Lung (tissue), 12 donors: ENCODE measurements around the gene CASZ1. TPM values are rescaled to one million over a fixed set of nuclear protein-coding genes. Genes with fewer than 3 reads are reported as not detected.

Experiments used
- ATAC-seq: fragments of 200-7000 bp; cut with Tn5 transposase; one replicate; pipeline ENCODE4 v1.9.1; 2020; ENCODE audit warnings: moderate number of reproducible peaks; ENCODE audit not compliant: insufficient read depth, low FRiP score
- DNase-seq, 3 donors: peaks; one replicate each; pipeline ENCODE4 v3.0.0-alpha.2; 2013 to 2017
- H3K27ac ChIP-seq, 2 donors: one replicate each; pipeline ENCODE4 v1.5.1; 2013; ENCODE audit warnings: mild to moderate bottlenecking in 2 of 2, moderate library complexity in 2 of 2, control low read depth in 1 of 2, inconsistent platforms in 1 of 2, low read depth in 1 of 2, low read length in 1 of 2
- H3K27me3 ChIP-seq, 3 donors: one replicate each; pipeline ENCODE4 v1.5.1; 2013; ENCODE audit warnings: low read length in 2 of 3; ENCODE audit not compliant: control insufficient read depth in 3 of 3, insufficient read depth in 3 of 3
- H3K36me3 ChIP-seq, 4 donors: one replicate each; pipeline ENCODE4 v1.5.1; 2013; ENCODE audit warnings: low read length in 4 of 4, mild to moderate bottlenecking in 1 of 4, moderate library complexity in 1 of 4; ENCODE audit not compliant: control insufficient read depth in 4 of 4, insufficient read depth in 4 of 4
- H3K4me1 ChIP-seq, 5 donors: one replicate each; pipeline ENCODE4 v1.5.1; 2013; ENCODE audit warnings: low read length in 5 of 5, mild to moderate bottlenecking in 2 of 5, moderate library complexity in 1 of 5; ENCODE audit not compliant: control insufficient read depth in 5 of 5, insufficient read depth in 5 of 5
- H3K4me3 ChIP-seq: one replicate; pipeline ENCODE4 v1.5.1; 2013; ENCODE audit warnings: mild to moderate bottlenecking, control low read depth, moderate library complexity
- H3K9ac ChIP-seq, 2 donors: one replicate each; pipeline ENCODE4 v1.5.1; 2013; ENCODE audit warnings: low read length in 2 of 2, control low read depth in 1 of 2; ENCODE audit not compliant: insufficient read depth in 1 of 2
- H3K9me3 ChIP-seq, 4 donors: one replicate each; pipeline ENCODE4 v1.5.1; 2013; ENCODE audit warnings: low read length in 3 of 4, mild to moderate bottlenecking in 1 of 4, moderate library complexity in 1 of 4; ENCODE audit not compliant: control insufficient read depth in 4 of 4, insufficient read depth in 3 of 4
- CTCF ChIP-seq: IDR thresholded peaks from 2 replicates; pipeline ENCODE4 v1.5.1; 2012; ENCODE audit warnings: mild to moderate bottlenecking; ENCODE audit errors: control extremely low read depth, extremely low read depth
- WGBS, 2 donors: extraction: QIAGEN DNeasy Blood & Tissue Kit; methylation state at CpG; one replicate each; pipeline ENCODE4 v1.1.7; 2013; 5-methylcytosine and 5-hydroxymethylcytosine counted together
- polyA plus RNA-seq, 2 donors: library from polyadenylated mRNA; stranded (reverse); fragments of 200-250 nt; gene quantifications; one replicate each; pipeline ENCODE4 v1.2.1, GENCODE V29; 2013
- total RNA-seq, 2 donors: library from RNA; depleted of rRNA in 1 of 2; stranded (reverse); fragments of >200 nt in 1 of 2; gene quantifications; one replicate each; pipeline ENCODE4 v1.2.1, GENCODE V29; 2014 to 2021
- donor health status: control.
- donor health status: control.
- donor health status: Bipolar disorder and iron deficiency.
- donor health status: healthy.
- donor health status: DM: yes; HTN: yes; CAD: no.

Gene CASZ1
- total and polyA plus RNA-seq, 4 donors = 10.3 to 69.9 (median 40.5) TPM

- peak overlapping the region in 1 of 2 donors; percentile 80 for H3K27ac ChIP-seq
- ATAC-seq (no peak), DNase-seq (no peak)
- no peaks in the 10 kb centered on the region for H3K27me3 ChIP-seq
- H3K9me3 ChIP-seq = no peaks in the 10 kb centered on the region
- H3K4me1 ChIP-seq = peaks cover 5 to 50% (median 9%) of the 10 kb centered on the region in 5 donors
- H3K9ac ChIP-seq = no peak overlapping the region
- no peak for TF ChIP-seq CTCF
- 76 to 92% methylated on average over 7 of the region's 7 CpGs for WGBS, 2 donors
- H3K36me3 ChIP-seq = no peaks in the 10 kb centered on the region
- H3K4me3 ChIP-seq = no peak overlapping the region
Measured at GRCh38 chr1:10730985-10731384, 65.5 kb downstream of the CASZ1 start.

GRCh38 chr1:10728595-10729410 lies 67.6 kb downstream of the CASZ1 start:
- Histone ChIP-seq H3K9ac (no peak overlapping the region), H3K36me3 (no peaks in the 10 kb centered on the region), H3K27ac (no peak overlapping the region), H3K9me3 (no peaks in the 10 kb centered on the region), H3K27me3 (no peaks in the 10 kb centered on the region), H3K4me1 (peaks cover 5 to 53% (median 21%) of the 10 kb centered on the region in 5 donors), H3K4me3 (no peak overlapping the region)
- peak; percentile 91 to 95 (median 93) for DNase-seq
- no peak for ATAC-seq
- no peak for TF ChIP-seq CTCF
- WGBS, 2 donors = 88% methylated on average over 28 to 31 of the region's 31 CpGs

- Histone ChIP-seq H3K4me3 (no peak overlapping the region), H3K27ac (peak overlapping the region; percentile 26 to 85), H3K36me3 (no peaks in the 10 kb centered on the region), H3K27me3 (no peaks in the 10 kb centered on the region), H3K4me1 (peaks cover 5 to 56% (median 26%) of the 10 kb centered on the region in 5 donors), H3K9me3 (no peaks in the 10 kb centered on the region), H3K9ac (no peak overlapping the region)
- no peak for DNase-seq
- no peak for ATAC-seq
- 82 to 90% methylated on average over 16 of the region's 16 CpGs for WGBS, 2 donors
- no peak for TF ChIP-seq CTCF
Measured at GRCh38 chr1:10727751-10728232, 68.7 kb downstream of the CASZ1 start.
